Measurements from ENCODE around the gene TFPI. TPM values are rescaled to one million over a fixed set of nuclear protein-coding genes. Genes with fewer than 3 reads are reported as not detected.
A peak's percentile ranks its signal among the peaks of the same experiment; 100 is the strongest.

TFPI gene
- total and polyA plus RNA-seq, 3 donors from 2014 or later: 10.5 to 13.5 (median 10.5) TPM

GRCh38 chr2:187453078-187453641, 101.1 kb downstream of the TFPI start:
- Histone ChIP-seq H3K4me3 (no peak overlapping the region), H3K9me3 (no peaks in the 10 kb centered on the region), H3K27me3 (no peaks in the 10 kb centered on the region), H3K4me1 (no peaks in the 10 kb centered on the region), H3K36me3 (ENCODE audit: low read depth, missing control alignments) (no peaks in the 10 kb centered on the region), H3K27ac (no peak overlapping the region)
- intact Hi-C loops (cut with DNase I; ENCODE audit: low total_unique reads): no loop called here
- no peak for DNase-seq
- 93% methylated on average over 1 of the region's 1 CpG for WGBS, 2 donors
- TF ChIP-seq, protein P1, sequence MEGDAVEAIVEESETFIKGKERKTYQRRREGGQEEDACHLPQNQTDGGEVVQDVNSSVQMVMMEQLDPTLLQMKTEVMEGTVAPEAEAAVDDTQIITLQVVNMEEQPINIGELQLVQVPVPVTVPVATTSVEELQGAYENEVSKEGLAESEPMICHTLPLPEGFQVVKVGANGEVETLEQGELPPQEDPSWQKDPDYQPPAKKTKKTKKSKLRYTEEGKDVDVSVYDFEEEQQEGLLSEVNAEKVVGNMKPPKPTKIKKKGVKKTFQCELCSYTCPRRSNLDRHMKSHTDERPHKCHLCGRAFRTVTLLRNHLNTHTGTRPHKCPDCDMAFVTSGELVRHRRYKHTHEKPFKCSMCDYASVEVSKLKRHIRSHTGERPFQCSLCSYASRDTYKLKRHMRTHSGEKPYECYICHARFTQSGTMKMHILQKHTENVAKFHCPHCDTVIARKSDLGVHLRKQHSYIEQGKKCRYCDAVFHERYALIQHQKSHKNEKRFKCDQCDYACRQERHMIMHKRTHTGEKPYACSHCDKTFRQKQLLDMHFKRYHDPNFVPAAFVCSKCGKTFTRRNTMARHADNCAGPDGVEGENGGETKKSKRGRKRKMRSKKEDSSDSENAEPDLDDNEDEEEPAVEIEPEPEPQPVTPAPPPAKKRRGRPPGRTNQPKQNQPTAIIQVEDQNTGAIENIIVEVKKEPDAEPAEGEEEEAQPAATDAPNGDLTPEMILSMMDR (IDR thresholded peaks at IDR 0.05): peak; percentile 13 to 29 (median 19)
- no peak for TF ChIP-seq POLR2A (IDR thresholded peaks at IDR 0.05)

DNA sequence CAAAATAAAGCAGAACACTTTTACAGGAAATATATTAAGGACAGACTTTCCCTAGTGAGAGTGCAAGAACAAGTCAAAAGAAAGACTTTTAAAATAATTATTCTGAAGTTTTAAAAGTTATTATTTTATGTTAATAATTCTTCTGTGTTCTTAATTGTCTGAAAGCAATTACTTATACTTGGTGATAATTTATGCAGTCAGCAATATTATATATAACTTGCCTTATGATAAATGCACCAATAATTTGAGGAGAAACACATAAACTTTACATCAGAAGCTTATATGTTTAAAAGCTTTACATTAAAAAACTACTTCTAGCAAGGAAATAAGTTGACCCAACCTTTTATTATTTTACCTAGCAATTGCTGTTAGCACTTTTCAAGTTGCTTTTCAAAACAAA, 102.7 kb downstream of the TFPI start:
- intact Hi-C loops (cut with DNase I; ENCODE audit: low total_unique reads): no loop called here
- H3K36me3 ChIP-seq (ENCODE audit: low read depth, missing control alignments): no peaks in the 10 kb centered on the region
- H3K4me3 ChIP-seq: no peak overlapping the region
- no peak for DNase-seq
- H3K27me3 ChIP-seq: no peaks in the 10 kb centered on the region
- H3K4me1 ChIP-seq: no peaks in the 10 kb centered on the region
- TF ChIP-seq POLR2A (IDR thresholded peaks at IDR 0.05): no peak
- no peaks in the 10 kb centered on the region for H3K9me3 ChIP-seq
- H3K27ac ChIP-seq: no peak overlapping the region

DNA sequence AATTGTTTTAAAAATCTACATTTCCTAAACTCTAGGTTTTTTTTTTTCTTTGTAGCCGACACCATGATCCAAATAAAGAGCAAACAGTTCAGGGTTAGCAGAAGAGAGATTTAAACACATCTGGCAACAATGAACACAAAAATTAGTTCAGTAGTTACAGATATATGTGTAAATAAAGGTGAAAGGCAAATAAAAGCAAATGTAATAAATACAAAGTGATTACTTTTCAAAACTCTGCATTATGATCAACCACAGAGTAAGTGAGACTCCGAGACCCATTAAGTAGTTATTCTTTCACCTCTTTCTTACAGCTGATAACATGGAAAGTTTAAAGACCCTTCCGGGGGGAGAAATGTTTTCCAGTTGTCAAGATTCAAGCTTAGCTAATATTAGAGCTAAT, 106.9 kb downstream of the TFPI start:
- WGBS, 2 donors: 20 to 23% methylated on average over 3 of the region's 3 CpGs
- Histone ChIP-seq H3K9me3 (no peaks in the 10 kb centered on the region), H3K27me3 (no peaks in the 10 kb centered on the region), H3K27ac (peak overlapping the region in 1 of 2 donors; percentile 71), H3K4me1 (no peaks in the 10 kb centered on the region), H3K36me3 (ENCODE audit: low read depth, missing control alignments) (no peaks in the 10 kb centered on the region), H3K4me3 (peak overlapping the region; percentile 14 to 27)
- no peak for DNase-seq
- intact Hi-C loops (cut with DNase I; ENCODE audit: low total_unique reads): no loop called here
- no peak for TF ChIP-seq POLR2A (IDR thresholded peaks at IDR 0.05)
- TF ChIP-seq, protein P1 (IDR thresholded peaks at IDR 0.05): no peak

DNA sequence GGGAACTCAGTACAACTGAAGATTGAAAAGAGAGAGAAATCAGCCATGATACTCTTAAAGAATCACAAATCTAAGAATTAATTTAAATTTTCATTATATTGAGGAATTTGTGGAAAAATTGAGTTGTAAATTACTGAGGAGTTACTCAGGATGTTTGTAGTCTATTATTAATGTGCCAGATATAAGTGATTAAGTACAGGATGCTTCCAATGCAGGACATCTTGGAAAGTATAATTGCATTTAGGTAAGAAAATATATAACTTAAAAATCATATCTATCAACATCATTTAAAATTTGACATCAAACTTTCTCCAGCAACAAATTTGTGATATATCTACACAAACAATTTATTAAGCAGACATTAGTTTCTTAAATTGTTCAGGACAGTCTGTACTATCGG, 107.5 kb downstream of the TFPI start:
- intact Hi-C loops (cut with DNase I; ENCODE audit: low total_unique reads): no loop called here
- WGBS, 2 donors: 32 to 35% methylated on average over 1 of the region's 1 CpG
- no peak for TF ChIP-seq POLR2A (IDR thresholded peaks at IDR 0.05)
- TF ChIP-seq, protein P1 (IDR thresholded peaks at IDR 0.05): no peak

GRCh38 chr2:187445051-187445450, 109.2 kb downstream of the TFPI start:
- TF ChIP-seq, protein P1 (IDR thresholded peaks at IDR 0.05): no peak
- Histone ChIP-seq H3K4me3 (no peak overlapping the region), H3K36me3 (ENCODE audit: low read depth, missing control alignments) (no peaks in the 10 kb centered on the region), H3K4me1 (no peaks in the 10 kb centered on the region), H3K27ac (no peak overlapping the region), H3K9me3 (no peaks in the 10 kb centered on the region), H3K27me3 (no peaks in the 10 kb centered on the region)
- intact Hi-C loops (cut with DNase I; ENCODE audit: low total_unique reads): no loop called here
- WGBS, 2 donors: 79 to 82% methylated on average over 6 of the region's 6 CpGs
- DNase-seq: no peak

More for the DNA sequence above, 107.5 kb downstream of the TFPI start:
- Histone ChIP-seq H3K4me1 (no peaks in the 10 kb centered on the region), H3K4me3 (peak overlapping the region in 1 of 2 donors; percentile 10), H3K27me3 (no peaks in the 10 kb centered on the region), H3K27ac (peak overlapping the region in 1 of 2 donors; percentile 71), H3K36me3 (ENCODE audit: low read depth, missing control alignments) (no peaks in the 10 kb centered on the region), H3K9me3 (no peaks in the 10 kb centered on the region)
- no peak for DNase-seq
